PC-3 (cell line): ENCODE data around the gene AP4E1.

Experiments
- CTCF ChIP-seq: fragments of 300-600 bp; sonication (generic); conservative IDR thresholded peaks from 2 replicates; pipeline ENCODE4 v1.5.1; 2017; ENCODE audit warnings: antibody characterized with exemption, low read depth, mild to moderate bottlenecking, low read length
- EZH2 ChIP-seq: fragments of 300-600 bp; sonication (generic); IDR thresholded peaks from one replicate; pipeline ENCODE4 v1.6.1; 2017; ENCODE audit warnings: antibody characterized with exemption, mild to moderate bottlenecking, low read length; ENCODE audit not compliant: unreplicated experiment
- EZH2phosphoT487 ChIP-seq: fragments of 300-600 bp; sonication (generic); IDR thresholded peaks from 2 replicates; pipeline ENCODE4 v1.6.1; 2018; ENCODE audit warnings: mild to moderate bottlenecking, antibody characterized with exemption, low read length, borderline replicate concordance

- TF ChIP-seq EZH2 (no peak), CTCF (no peak), EZH2phosphoT487 (no peak)
Observed at GRCh38 chr15:50971542-50971941, 63.1 kb downstream of the AP4E1 start.
